ENCODE measurements around the gene BTG4.

DNA sequence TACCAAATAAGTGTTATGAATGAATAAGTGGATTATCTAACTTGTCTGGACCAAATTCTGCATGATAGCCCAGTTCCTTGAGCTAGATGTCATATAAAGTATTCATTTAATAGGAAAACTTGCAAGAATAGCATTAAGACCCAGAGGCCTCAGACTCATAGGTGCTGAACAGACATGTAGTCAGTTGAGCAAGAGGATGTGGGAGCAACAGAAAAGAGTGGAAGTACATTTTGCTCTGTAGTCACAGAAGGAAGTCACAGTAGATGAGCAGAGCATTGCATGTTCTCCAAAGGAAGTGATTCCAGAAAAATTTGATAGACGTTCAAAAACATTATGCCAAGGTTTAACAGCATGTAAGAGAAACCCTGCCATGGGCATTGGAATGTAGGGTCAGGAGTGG is 11.9 kb upstream of the BTG4 start:
- TF ChIP-seq, protein P1, sequence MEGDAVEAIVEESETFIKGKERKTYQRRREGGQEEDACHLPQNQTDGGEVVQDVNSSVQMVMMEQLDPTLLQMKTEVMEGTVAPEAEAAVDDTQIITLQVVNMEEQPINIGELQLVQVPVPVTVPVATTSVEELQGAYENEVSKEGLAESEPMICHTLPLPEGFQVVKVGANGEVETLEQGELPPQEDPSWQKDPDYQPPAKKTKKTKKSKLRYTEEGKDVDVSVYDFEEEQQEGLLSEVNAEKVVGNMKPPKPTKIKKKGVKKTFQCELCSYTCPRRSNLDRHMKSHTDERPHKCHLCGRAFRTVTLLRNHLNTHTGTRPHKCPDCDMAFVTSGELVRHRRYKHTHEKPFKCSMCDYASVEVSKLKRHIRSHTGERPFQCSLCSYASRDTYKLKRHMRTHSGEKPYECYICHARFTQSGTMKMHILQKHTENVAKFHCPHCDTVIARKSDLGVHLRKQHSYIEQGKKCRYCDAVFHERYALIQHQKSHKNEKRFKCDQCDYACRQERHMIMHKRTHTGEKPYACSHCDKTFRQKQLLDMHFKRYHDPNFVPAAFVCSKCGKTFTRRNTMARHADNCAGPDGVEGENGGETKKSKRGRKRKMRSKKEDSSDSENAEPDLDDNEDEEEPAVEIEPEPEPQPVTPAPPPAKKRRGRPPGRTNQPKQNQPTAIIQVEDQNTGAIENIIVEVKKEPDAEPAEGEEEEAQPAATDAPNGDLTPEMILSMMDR (IDR thresholded peaks at IDR 0.05; ENCODE audit: poor library complexity): no peak
- no peak for TF ChIP-seq EZH2 (IDR thresholded peaks at IDR 0.05; ENCODE audit: borderline replicate concordance)
- no peak for TF ChIP-seq EZH2phosphoT487 (IDR thresholded peaks at IDR 0.05; ENCODE audit: low read depth, severe bottlenecking, unreplicated experiment)
